Fibroblast of lung (primary cell): ENCODE data around the gene IL20RB.

Experiments used
- EZH2 ChIP-seq: IDR thresholded peaks from 2 replicates; pipeline ENCODE4 v1.5.1; 2012; ENCODE audit warnings: low read length, control low read depth, mild to moderate bottlenecking; ENCODE audit errors: missing control alignments
- TF ChIP-seq, protein P1 (sequence below), 2 donors: IDR thresholded peaks in 1 of 2; conservative IDR thresholded peaks in 1 of 2; 1 replicate in 1 of 2; 2 replicates in 1 of 2; pipeline ENCODE4 v1.5.1; 2011 to 2012; ENCODE audit warnings: low read length in 2 of 2, control low read depth in 1 of 2, inconsistent platforms in 1 of 2, low read depth in 1 of 2, mild to moderate bottlenecking in 1 of 2

DNA sequence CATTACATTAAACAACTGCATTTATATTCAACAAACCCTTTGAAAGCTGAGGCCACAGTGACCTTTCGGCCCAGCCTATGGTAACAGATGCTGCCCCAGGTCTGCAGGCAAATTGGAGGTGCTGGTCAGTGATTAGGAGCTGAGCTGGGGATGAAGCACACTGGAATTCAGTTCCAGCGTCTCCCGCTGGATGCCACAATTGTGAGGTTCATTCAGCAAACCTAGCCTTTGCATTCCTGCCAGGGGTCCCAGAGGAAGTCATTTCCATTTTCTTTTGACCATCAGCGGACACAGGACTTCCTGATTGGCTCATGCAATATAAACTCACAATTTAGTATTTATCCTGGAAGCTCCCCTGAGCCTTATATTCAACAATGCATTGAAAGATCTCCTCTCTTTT, 89.5 kb downstream of the IL20RB start:
- TF ChIP-seq EZH2, result no peak
- TF ChIP-seq, protein P1, sequence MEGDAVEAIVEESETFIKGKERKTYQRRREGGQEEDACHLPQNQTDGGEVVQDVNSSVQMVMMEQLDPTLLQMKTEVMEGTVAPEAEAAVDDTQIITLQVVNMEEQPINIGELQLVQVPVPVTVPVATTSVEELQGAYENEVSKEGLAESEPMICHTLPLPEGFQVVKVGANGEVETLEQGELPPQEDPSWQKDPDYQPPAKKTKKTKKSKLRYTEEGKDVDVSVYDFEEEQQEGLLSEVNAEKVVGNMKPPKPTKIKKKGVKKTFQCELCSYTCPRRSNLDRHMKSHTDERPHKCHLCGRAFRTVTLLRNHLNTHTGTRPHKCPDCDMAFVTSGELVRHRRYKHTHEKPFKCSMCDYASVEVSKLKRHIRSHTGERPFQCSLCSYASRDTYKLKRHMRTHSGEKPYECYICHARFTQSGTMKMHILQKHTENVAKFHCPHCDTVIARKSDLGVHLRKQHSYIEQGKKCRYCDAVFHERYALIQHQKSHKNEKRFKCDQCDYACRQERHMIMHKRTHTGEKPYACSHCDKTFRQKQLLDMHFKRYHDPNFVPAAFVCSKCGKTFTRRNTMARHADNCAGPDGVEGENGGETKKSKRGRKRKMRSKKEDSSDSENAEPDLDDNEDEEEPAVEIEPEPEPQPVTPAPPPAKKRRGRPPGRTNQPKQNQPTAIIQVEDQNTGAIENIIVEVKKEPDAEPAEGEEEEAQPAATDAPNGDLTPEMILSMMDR (conservative IDR thresholded peaks at IDR 0.05 in 1 of 2, IDR thresholded peaks at IDR 0.05 in 1 of 2; ENCODE audit: low read depth in 1 of 2, low read length in 2 of 2), result no peak
